HepG2 (cell line): ENCODE measurements around the gene TFB1M.

Experiments
- ARID3A ChIP-seq: IDR thresholded peaks from 2 replicates; pipeline ENCODE4 v1.6.1; 2012; ENCODE audit warnings: low read depth, low read length, improper control_type of control experiment
- CTCF ChIP-seq: sonication (generic); formaldehyde crosslinking; IDR thresholded peaks from 2 replicates; pipeline ENCODE4 v1.5.0; 2020; ENCODE audit warnings: mild to moderate bottlenecking, missing genetic modification reagents, moderate library complexity
- FOXP1 ChIP-seq, 2 experiments: fragments of 450-650 bp in 1 of 2; IDR thresholded peaks; 2 replicates each; pipeline ENCODE4 v1.6.1; 2017 to 2018; ENCODE audit warnings: antibody characterized with exemption in 1 of 2
- HIVEP1 ChIP-seq: sonication (generic); formaldehyde crosslinking; IDR thresholded peaks from 2 replicates; pipeline ENCODE4 v1.4.0; 2020; ENCODE audit warnings: mild to moderate bottlenecking, missing genetic modification reagents
- HNF4A ChIP-seq: sonication (generic); formaldehyde crosslinking; IDR thresholded peaks from 2 replicates; pipeline ENCODE4 v1.4.0; 2020; ENCODE audit warnings: missing genetic modification reagents
- RXRA ChIP-seq: sonication (generic); formaldehyde crosslinking; IDR thresholded peaks from 2 replicates; pipeline ENCODE4 v1.5.1; 2020; ENCODE audit warnings: missing genetic modification reagents
- SMC3 ChIP-seq: IDR thresholded peaks from 2 replicates; pipeline ENCODE4 v1.6.1; 2011; ENCODE audit warnings: low read length, improper control_type of control experiment
- STAT5B ChIP-seq: sonication (generic); formaldehyde crosslinking; IDR thresholded peaks from 2 replicates; pipeline ENCODE4 v1.4.0; 2020; ENCODE audit warnings: missing genetic modification reagents
- ZNF781 ChIP-seq: sonication (generic); formaldehyde crosslinking; IDR thresholded peaks from 2 replicates; pipeline ENCODE4 v1.5.1; 2020; ENCODE audit warnings: borderline replicate concordance, mild to moderate bottlenecking, missing genetic modification reagents; ENCODE audit errors: not compliant biosample characterization
- TF ChIP-seq, protein P1 (sequence below): sonication (generic); formaldehyde crosslinking; IDR thresholded peaks from one replicate; pipeline ENCODE4 v1.5.1; 2020; ENCODE audit warnings: mild to moderate bottlenecking, missing genetic modification reagents; ENCODE audit errors: not compliant biosample characterization
- TF ChIP-seq, protein P2 (sequence below): sonication (generic); formaldehyde crosslinking; IDR thresholded peaks from 2 replicates; pipeline ENCODE4 v1.5.1; 2020; ENCODE audit warnings: mild to moderate bottlenecking, missing genetic modification reagents, moderate library complexity

GRCh38 chr6:155297669-155298068, 16.6 kb downstream of the TFB1M start:
- no peak for TF ChIP-seq ZNF781 (CRISPR knock-in tag)
- TF ChIP-seq RXRA (CRISPR knock-in tag) = no peak
- no peak for TF ChIP-seq ARID3A
- TF ChIP-seq STAT5B (CRISPR knock-in tag) = no peak
- no peak for TF ChIP-seq CTCF (CRISPR knock-in tag)
- TF ChIP-seq SMC3 = no peak
- no peak for TF ChIP-seq FOXP1 (IDR thresholded peaks at IDR 0.05)
- no peak for TF ChIP-seq FOXP1 (CRISPR knock-in tag; IDR thresholded peaks at IDR 0.05)
- TF ChIP-seq HNF4A = no peak
- no peak for TF ChIP-seq HIVEP1 (CRISPR knock-in tag)
- TF ChIP-seq, protein P1, sequence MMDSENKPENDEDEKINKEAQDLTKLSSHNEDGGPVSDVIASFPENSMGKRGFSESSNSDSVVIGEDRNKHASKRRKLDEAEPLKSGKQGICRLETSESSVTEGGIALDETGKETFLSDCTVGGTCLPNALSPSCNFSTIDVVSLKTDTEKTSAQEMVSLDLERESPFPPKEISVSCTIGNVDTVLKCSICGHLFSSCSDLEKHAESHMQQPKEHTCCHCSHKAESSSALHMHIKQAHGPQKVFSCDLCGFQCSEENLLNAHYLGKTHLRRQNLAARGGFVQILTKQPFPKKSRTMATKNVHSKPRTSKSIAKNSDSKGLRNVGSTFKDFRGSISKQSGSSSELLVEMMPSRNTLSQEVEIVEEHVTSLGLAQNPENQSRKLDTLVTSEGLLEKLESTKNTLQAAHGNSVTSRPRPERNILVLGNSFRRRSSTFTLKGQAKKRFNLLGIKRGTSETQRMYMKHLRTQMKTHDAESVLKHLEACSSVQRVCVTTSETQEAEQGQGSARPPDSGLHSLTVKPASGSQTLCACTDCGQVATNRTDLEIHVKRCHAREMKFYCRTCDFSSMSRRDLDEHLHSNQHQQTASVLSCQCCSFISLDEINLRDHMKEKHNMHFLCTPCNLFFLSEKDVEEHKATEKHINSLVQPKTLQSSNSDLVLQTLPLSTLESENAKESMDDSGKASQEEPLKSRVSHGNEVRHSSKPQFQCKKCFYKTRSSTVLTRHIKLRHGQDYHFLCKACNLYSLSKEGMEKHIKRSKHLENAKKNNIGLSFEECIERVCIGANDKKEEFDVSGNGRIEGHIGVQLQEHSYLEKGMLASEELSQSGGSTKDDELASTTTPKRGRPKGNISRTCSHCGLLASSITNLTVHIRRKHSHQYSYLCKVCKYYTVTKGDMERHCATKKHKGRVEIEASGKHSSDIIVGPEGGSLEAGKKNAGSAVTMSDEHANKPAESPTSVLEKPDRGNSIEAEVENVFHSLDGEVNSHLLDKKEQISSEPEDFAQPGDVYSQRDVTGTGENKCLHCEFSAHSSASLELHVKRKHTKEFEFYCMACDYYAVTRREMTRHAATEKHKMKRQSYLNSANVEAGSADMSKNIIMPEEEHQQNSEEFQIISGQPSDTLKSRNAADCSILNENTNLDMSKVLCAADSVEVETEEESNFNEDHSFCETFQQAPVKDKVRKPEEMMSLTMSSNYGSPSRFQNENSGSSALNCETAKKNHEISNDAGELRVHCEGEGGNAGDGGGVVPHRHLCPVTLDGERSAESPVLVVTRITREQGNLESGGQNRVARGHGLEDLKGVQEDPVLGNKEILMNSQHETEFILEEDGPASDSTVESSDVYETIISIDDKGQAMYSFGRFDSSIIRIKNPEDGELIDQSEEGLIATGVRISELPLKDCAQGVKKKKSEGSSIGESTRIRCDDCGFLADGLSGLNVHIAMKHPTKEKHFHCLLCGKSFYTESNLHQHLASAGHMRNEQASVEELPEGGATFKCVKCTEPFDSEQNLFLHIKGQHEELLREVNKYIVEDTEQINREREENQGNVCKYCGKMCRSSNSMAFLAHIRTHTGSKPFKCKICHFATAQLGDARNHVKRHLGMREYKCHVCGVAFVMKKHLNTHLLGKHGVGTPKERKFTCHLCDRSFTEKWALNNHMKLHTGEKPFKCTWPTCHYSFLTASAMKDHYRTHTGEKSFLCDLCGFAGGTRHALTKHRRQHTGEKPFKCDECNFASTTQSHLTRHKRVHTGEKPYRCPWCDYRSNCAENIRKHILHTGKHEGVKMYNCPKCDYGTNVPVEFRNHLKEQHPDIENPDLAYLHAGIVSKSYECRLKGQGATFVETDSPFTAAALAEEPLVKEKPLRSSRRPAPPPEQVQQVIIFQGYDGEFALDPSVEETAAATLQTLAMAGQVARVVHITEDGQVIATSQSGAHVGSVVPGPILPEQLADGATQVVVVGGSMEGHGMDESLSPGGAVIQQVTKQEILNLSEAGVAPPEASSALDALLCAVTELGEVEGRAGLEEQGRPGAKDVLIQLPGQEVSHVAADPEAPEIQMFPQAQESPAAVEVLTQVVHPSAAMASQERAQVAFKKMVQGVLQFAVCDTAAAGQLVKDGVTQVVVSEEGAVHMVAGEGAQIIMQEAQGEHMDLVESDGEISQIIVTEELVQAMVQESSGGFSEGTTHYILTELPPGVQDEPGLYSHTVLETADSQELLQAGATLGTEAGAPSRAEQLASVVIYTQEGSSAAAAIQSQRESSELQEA (CRISPR knock-in tag) = no peak
- TF ChIP-seq, protein P2, sequence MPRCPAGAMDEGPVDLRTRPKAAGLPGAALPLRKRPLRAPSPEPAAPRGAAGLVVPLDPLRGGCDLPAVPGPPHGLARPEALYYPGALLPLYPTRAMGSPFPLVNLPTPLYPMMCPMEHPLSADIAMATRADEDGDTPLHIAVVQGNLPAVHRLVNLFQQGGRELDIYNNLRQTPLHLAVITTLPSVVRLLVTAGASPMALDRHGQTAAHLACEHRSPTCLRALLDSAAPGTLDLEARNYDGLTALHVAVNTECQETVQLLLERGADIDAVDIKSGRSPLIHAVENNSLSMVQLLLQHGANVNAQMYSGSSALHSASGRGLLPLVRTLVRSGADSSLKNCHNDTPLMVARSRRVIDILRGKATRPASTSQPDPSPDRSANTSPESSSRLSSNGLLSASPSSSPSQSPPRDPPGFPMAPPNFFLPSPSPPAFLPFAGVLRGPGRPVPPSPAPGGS = no peak
